Spleen (tissue), 11 donors: ENCODE results near the gene HORMAD2. TPM values are rescaled to one million over a fixed set of nuclear protein-coding genes. Genes with fewer than 3 reads are reported as not detected.
A peak's percentile ranks its signal among the peaks of the same experiment; 100 is the strongest.

Experiments used
- DNase-seq: peaks from one replicate; pipeline ENCODE4 v3.0.0-alpha.2; 2020
- H3K27ac ChIP-seq, 8 donors: fragments of 200-600 bp; sonication (generic) in 7 of 8; 1 replicate in 4 of 8; 2 replicates in 4 of 8; pipeline versions ENCODE4 v1.5.0 to v1.8.0; 2016 to 2021; ENCODE audit warnings: inconsistent platforms in 4 of 8, mild to moderate bottlenecking in 4 of 8, moderate library complexity in 1 of 8
- H3K27me3 ChIP-seq, 7 donors: fragments of 200-600 bp; sonication (generic) in 6 of 7; replicated peaks in 1 of 7; 1 replicate in 4 of 7; 2 replicates in 3 of 7; pipeline versions ENCODE4 v1.5.0 to v1.8.0; 2016 to 2021; ENCODE audit warnings: inconsistent platforms in 3 of 7, mild to moderate bottlenecking in 1 of 7
- H3K36me3 ChIP-seq, 6 donors: fragments of 200-600 bp; sonication (generic) in 5 of 6; 1 replicate in 4 of 6; 2 replicates in 2 of 6; pipeline versions ENCODE4 v1.5.0 to v1.8.0; 2016 to 2021; ENCODE audit warnings: inconsistent platforms in 2 of 6
- H3K4me1 ChIP-seq, 6 donors: fragments of 200-600 bp; sonication (generic) in 5 of 6; 1 replicate in 3 of 6; 2 replicates in 3 of 6; pipeline versions ENCODE4 v1.5.0 to v1.8.0; 2016 to 2021; ENCODE audit warnings: inconsistent platforms in 3 of 6
- H3K4me3 ChIP-seq, 8 donors: fragments of 200-600 bp; sonication (generic) in 7 of 8; 1 replicate in 4 of 8; 2 replicates in 4 of 8; pipeline versions ENCODE4 v1.5.0 to v1.8.0; 2016 to 2021; ENCODE audit warnings: inconsistent platforms in 4 of 8, mild to moderate bottlenecking in 4 of 8, moderate library complexity in 2 of 8
- H3K9me3 ChIP-seq, 8 donors: fragments of 200-600 bp; sonication (generic) in 7 of 8; 1 replicate in 4 of 8; 2 replicates in 4 of 8; pipeline versions ENCODE4 v1.5.0 to v1.8.0; 2016 to 2021; ENCODE audit warnings: inconsistent platforms in 4 of 8
- POLR2A ChIP-seq, 3 donors: fragments of 450-650 bp; IDR thresholded peaks; one replicate each; pipeline ENCODE4 v1.5.1; 2017; ENCODE audit warnings: antibody characterized with exemption in 3 of 3, mild to moderate bottlenecking in 1 of 3
- POLR2AphosphoS5 ChIP-seq, 3 donors: sonication (generic); formaldehyde crosslinking; IDR thresholded peaks; one replicate each; pipeline ENCODE4 v1.5.1; 2017; ENCODE audit warnings: antibody characterized with exemption in 3 of 3
- WGBS, 5 donors: extraction: QIAGEN DNeasy Blood & Tissue Kit in 3 of 5; methylation state at CpG; one replicate each; pipeline versions ENCODE4 v1.1.5 to v1.1.7; 2013 to 2018; 5-methylcytosine and 5-hydroxymethylcytosine counted together
- intact Hi-C: fragments of 100-400 bp; cut with DNase I; formaldehyde crosslinking; loops from one replicate; pipeline ENCODE4 v1.15.0; 2023; ENCODE audit warnings: low total_unique reads
- polyA plus RNA-seq, 3 donors: library from polyadenylated mRNA; stranded (reverse); fragments of 200-250 nt; gene quantifications; one replicate each; pipeline ENCODE4 v1.2.1, GENCODE V29; 2013
- total RNA-seq, 7 donors: library from RNA; depleted of rRNA in 3 of 7; stranded (reverse); fragments of >200 nt in 3 of 7; fragmentation: NEBNext Ultra II Directional in 4 of 7; extraction: Animal tissue kit (Norgen Biotek cat#: 25700) in 4 of 7; gene quantifications; one replicate each; pipeline versions ENCODE4 v1.1.0 to v1.2.1, GENCODE V29; 2016 to 2021
- TF ChIP-seq, protein P1 (sequence below), 11 experiments: fragments of 200-600 bp in 7 of 11; fragments of 450-650 bp in 4 of 11; sonication (generic) in 4 of 11; IDR thresholded peaks in 8 of 11; conservative IDR thresholded peaks in 3 of 11; 1 replicate in 7 of 11; 2 replicates in 4 of 11; pipeline versions ENCODE4 v1.4.0 to v1.8.0; 2016 to 2021; ENCODE audit warnings: antibody characterized with exemption in 11 of 11, inconsistent platforms in 4 of 11, mild to moderate bottlenecking in 1 of 11
- donor health status: healthy with polysubstance abuse.
- donor health status: DM: no; HTN: no; CAD: no; lungs with moderate emphysema.
- donor health status: DM: no; HTN: no; CAD: no.
- donor health status: Bipolar disorder and iron deficiency.
- donor health status: healthy.
- donor health status: DM: no; HTN: no; CAD: no.
- donor health status: DM: yes; HTN: yes; CAD: no.

Gene HORMAD2
- total and polyA plus RNA-seq, 10 donors: not detected

DNA sequence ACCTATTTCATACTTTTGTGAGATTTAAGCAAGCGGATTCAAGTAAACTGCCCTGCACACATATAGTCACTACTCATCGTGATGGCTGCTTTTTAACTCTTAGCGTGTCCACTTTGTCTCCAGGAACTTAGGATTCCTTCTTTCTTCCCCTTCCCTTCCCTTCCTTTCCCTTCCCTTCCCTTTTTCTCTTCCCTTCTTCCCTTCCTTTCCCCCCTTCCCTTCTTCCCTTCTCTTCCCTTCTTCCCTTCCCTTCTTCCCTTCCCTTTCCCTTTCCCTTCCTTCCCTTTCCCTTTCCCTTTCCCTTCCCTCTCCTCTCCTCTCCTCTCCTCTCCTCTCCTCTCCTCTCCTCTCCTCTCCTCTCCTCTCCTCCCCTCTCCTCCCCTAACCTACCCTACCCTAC lies 100.4 kb downstream of the HORMAD2 start:
- TF ChIP-seq POLR2AphosphoS5 (IDR thresholded peaks at IDR 0.05) (no peak), POLR2A (IDR thresholded peaks at IDR 0.05) (no peak)
- TF ChIP-seq, protein P1, sequence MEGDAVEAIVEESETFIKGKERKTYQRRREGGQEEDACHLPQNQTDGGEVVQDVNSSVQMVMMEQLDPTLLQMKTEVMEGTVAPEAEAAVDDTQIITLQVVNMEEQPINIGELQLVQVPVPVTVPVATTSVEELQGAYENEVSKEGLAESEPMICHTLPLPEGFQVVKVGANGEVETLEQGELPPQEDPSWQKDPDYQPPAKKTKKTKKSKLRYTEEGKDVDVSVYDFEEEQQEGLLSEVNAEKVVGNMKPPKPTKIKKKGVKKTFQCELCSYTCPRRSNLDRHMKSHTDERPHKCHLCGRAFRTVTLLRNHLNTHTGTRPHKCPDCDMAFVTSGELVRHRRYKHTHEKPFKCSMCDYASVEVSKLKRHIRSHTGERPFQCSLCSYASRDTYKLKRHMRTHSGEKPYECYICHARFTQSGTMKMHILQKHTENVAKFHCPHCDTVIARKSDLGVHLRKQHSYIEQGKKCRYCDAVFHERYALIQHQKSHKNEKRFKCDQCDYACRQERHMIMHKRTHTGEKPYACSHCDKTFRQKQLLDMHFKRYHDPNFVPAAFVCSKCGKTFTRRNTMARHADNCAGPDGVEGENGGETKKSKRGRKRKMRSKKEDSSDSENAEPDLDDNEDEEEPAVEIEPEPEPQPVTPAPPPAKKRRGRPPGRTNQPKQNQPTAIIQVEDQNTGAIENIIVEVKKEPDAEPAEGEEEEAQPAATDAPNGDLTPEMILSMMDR (IDR thresholded peaks at IDR 0.05 in 8 of 11, conservative IDR thresholded peaks at IDR 0.05 in 3 of 11): no peak
- H3K4me1 ChIP-seq: peaks cover 6 to 87% (median 36%) of the 10 kb centered on the region in 6 donors
- 90 to 96% (median 92%) methylated on average over 3 of the region's 3 CpGs for WGBS, 5 donors
- intact Hi-C loops: no loop called here
- no peaks in the 10 kb centered on the region for H3K9me3 ChIP-seq
- H3K4me3 ChIP-seq: no peak overlapping the region
- peak overlapping the region in 3 of 8 donors; percentile 69 to 76 (median 74) for H3K27ac ChIP-seq
- no peaks in the 10 kb centered on the region for H3K27me3 ChIP-seq
- no peak for DNase-seq
- H3K36me3 ChIP-seq: no peaks in the 10 kb centered on the region

DNA sequence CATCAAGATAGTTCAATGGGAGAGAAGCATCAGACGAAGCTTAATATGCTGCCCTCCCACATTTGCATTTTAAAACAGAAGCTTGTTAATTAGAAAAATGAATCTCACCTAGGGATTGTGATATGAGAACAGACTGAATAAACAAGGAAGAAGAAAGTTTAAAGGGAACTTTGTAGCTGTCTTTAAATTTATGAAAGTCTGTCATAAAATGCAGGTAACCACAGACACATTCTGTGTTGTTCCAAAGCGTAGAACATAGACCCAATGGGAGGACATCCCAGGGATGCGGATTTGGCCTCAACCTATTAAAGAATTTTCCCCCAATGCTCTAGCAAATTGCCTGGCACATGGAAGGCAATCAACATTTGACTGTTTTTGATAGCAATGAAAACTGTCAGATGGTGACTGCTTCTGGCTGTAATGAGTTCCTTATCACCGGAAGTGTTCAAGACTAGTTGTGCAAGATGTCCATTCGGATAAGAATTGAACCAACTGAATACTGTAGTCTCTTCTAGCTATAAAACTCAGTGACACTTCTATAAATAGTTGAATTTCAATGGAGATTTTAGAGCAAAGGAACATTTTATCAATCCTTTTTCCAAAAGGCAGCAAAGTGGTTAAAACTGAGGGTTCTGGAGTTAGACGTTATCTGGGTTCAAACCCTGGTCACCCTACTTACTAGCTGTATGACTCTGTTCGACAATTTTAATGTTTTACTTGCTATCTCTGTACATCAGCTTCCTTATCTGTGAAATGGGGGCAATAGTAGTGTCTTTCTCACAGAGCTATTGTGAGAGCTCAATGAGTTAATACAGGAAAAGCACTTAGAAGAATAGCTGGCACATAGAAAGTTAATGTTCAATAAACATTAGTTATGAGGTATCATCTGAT lies 101.4 kb downstream of the HORMAD2 start:
- intact Hi-C loops: no loop called here

DNA sequence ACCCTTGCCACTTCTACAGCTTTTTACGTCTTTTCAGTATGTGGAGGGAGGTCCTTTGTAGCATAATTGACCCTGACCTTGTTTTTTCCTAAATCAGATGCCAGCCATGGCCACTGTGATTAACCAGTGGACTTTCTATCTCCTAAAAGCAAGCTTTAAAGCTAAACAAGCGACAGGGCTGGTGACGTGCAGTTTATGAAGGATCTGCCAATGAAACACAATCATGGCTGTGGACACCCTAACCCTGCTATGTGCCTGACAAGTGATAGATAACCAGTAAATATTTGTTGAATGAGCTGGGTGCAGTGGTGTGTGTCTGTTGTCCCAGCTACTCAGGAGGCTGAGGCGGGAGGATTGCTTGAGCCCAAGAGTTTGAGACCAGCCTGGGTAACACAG lies 102.1 kb downstream of the HORMAD2 start:
- no peaks in the 10 kb centered on the region for H3K36me3 ChIP-seq
- peak overlapping the region in 7 of 8 donors; percentile 58 to 79 (median 71) for H3K27ac ChIP-seq
- TF ChIP-seq POLR2A (IDR thresholded peaks at IDR 0.05): no peak
- TF ChIP-seq POLR2AphosphoS5 (IDR thresholded peaks at IDR 0.05): no peak
- TF ChIP-seq, protein P1 (IDR thresholded peaks at IDR 0.05 in 8 of 11, conservative IDR thresholded peaks at IDR 0.05 in 3 of 11): no peak
- no peak overlapping the region for H3K4me3 ChIP-seq
- H3K9me3 ChIP-seq: no peaks in the 10 kb centered on the region
- DNase-seq: no peak
- intact Hi-C loops: no loop called here
- WGBS, 5 donors: 70 to 87% (median 76%) methylated on average over 4 of the region's 4 CpGs
- peaks cover 0 to 87% (median 31%) of the 10 kb centered on the region in 6 donors for H3K4me1 ChIP-seq
- no peaks in the 10 kb centered on the region for H3K27me3 ChIP-seq

More for the DNA sequence above, 101.4 kb downstream of the HORMAD2 start:
- H3K27me3 ChIP-seq: no peaks in the 10 kb centered on the region
- WGBS, 5 donors: 23 to 46% (median 34%) methylated on average over 7 of the region's 7 CpGs
- H3K27ac ChIP-seq: peak overlapping the region in 7 of 8 donors; percentile 58 to 79 (median 71)
- DNase-seq: no peak
- TF ChIP-seq, protein P1 (IDR thresholded peaks at IDR 0.05 in 8 of 11, conservative IDR thresholded peaks at IDR 0.05 in 3 of 11): no peak
- TF ChIP-seq POLR2AphosphoS5 (IDR thresholded peaks at IDR 0.05) (peak in 1 of 3 donors; percentile 42), POLR2A (IDR thresholded peaks at IDR 0.05) (no peak)
- H3K4me3 ChIP-seq: no peak overlapping the region
- H3K9me3 ChIP-seq: no peaks in the 10 kb centered on the region
- no peaks in the 10 kb centered on the region for H3K36me3 ChIP-seq
- peaks cover 0 to 87% (median 30%) of the 10 kb centered on the region in 6 donors for H3K4me1 ChIP-seq

DNA sequence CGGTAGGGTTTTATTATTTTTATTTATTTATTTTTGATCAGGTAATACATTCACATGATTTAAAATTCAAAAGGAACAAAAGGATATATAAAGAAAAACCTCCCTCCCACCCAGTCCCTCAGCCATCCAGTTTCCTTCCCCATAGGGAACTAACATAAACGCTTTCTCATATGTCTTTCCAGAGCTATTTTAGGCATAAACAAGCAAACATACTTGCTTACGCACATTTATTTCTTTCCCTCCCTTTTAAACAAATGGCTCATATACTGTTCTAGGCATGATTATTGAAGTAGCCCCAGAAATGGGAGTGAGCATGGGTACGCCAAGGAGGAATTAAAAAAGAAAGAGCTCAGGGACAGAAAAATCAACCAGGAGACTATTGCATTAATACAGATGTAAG lies 102.6 kb downstream of the HORMAD2 start:
- intact Hi-C loops: no loop called here
- peaks cover 0 to 87% (median 33%) of the 10 kb centered on the region in 6 donors for H3K4me1 ChIP-seq
- no peak for DNase-seq
- no peak overlapping the region for H3K4me3 ChIP-seq
- H3K27me3 ChIP-seq: no peaks in the 10 kb centered on the region
- no peaks in the 10 kb centered on the region for H3K9me3 ChIP-seq
- H3K36me3 ChIP-seq: no peaks in the 10 kb centered on the region
- WGBS, 5 donors: 52 to 66% (median 59%) methylated on average over 4 of the region's 4 CpGs
- TF ChIP-seq, protein P1 (IDR thresholded peaks at IDR 0.05 in 8 of 11, conservative IDR thresholded peaks at IDR 0.05 in 3 of 11): no peak
- TF ChIP-seq POLR2AphosphoS5 (IDR thresholded peaks at IDR 0.05) (no peak), POLR2A (IDR thresholded peaks at IDR 0.05) (no peak)
- H3K27ac ChIP-seq: peak overlapping the region in 7 of 8 donors; percentile 58 to 79 (median 71)
